PC-3 (cell line): ENCODE data around the gene HECTD2.

Experiments used
- EZH2phosphoT487 ChIP-seq: fragments of 300-600 bp; sonication (generic); IDR thresholded peaks from 2 replicates; pipeline ENCODE4 v1.6.1; 2018; ENCODE audit warnings: mild to moderate bottlenecking, antibody characterized with exemption, low read length, borderline replicate concordance
- TF ChIP-seq, protein P1 (sequence below): fragments of 300-600 bp; sonication (generic); conservative IDR thresholded peaks from 2 replicates; pipeline ENCODE4 v1.5.1; 2017; ENCODE audit warnings: antibody characterized with exemption, low read depth, mild to moderate bottlenecking, low read length

DNA sequence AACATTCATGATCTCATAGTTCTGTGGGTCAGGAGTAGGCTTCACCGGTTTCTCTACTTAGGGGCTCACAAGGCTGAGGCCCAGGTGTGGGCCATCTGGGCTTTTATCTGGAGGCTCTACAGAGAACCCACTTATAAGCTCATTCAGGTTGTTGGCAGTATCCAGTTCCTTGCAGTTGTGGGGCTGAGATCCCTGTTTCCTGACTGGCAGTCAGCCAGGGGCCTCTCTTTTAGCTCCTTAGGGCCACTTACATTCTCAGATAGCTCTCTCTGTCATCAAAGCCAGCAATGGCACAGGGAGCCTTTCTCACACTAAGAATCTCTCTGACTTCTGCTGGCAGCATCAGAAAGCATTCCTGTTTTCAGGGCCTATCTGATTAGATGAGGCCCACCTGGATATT lies 18.2 kb upstream of the HECTD2 start:
- TF ChIP-seq, protein P1, sequence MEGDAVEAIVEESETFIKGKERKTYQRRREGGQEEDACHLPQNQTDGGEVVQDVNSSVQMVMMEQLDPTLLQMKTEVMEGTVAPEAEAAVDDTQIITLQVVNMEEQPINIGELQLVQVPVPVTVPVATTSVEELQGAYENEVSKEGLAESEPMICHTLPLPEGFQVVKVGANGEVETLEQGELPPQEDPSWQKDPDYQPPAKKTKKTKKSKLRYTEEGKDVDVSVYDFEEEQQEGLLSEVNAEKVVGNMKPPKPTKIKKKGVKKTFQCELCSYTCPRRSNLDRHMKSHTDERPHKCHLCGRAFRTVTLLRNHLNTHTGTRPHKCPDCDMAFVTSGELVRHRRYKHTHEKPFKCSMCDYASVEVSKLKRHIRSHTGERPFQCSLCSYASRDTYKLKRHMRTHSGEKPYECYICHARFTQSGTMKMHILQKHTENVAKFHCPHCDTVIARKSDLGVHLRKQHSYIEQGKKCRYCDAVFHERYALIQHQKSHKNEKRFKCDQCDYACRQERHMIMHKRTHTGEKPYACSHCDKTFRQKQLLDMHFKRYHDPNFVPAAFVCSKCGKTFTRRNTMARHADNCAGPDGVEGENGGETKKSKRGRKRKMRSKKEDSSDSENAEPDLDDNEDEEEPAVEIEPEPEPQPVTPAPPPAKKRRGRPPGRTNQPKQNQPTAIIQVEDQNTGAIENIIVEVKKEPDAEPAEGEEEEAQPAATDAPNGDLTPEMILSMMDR, result no peak
- no peak for TF ChIP-seq EZH2phosphoT487
